GM21786 (cell line): ENCODE results near the gene TMEM132A.
"Not testable (repeated sequence)": the region's sequence is repeated elsewhere in the genome, so short reads cannot be mapped to it uniquely, and the experiment has no call there.

Experiments used
- ATAC-seq: cut with Tn5 transposase; IDR thresholded peaks from one replicate; pipeline ENCODE4 v1.9.1; 2021; ENCODE audit not compliant: unreplicated experiment

The TMEM132A gene

GRCh38 chr11:60952742-60953170 is 28.5 kb downstream of the TMEM132A start:
- ATAC-seq: no peak

GRCh38 chr11:60953781-60954180 is 29.5 kb downstream of the TMEM132A start:
- ATAC-seq: no peak

- no peak for ATAC-seq
Measured at GRCh38 chr11:60954421-60954820, 30.2 kb downstream of the TMEM132A start.

- no peak for ATAC-seq
Measured at GRCh38 chr11:60955571-60955970, 31.3 kb downstream of the TMEM132A start.

- ATAC-seq: no peak
Measured at GRCh38 chr11:60957188-60957587, 32.9 kb downstream of the TMEM132A start.

GRCh38 chr11:60959431-60959830 is 35.2 kb downstream of the TMEM132A start:
- no peak for ATAC-seq

GRCh38 chr11:60960405-60960804 is 36.1 kb downstream of the TMEM132A start:
- no peak for ATAC-seq

GRCh38 chr11:60964801-60965200 is 40.5 kb downstream of the TMEM132A start:
- no peak for ATAC-seq

- no peak for ATAC-seq
Measured at GRCh38 chr11:60966890-60967289, 42.6 kb downstream of the TMEM132A start.

GRCh38 chr11:60968223-60968622 is 44.0 kb downstream of the TMEM132A start:
- ATAC-seq: no peak

- ATAC-seq: no peak
Measured at GRCh38 chr11:60970369-60970774, 46.1 kb downstream of the TMEM132A start.

- no peak for ATAC-seq
Measured at GRCh38 chr11:60970890-60971289, 46.6 kb downstream of the TMEM132A start.

- ATAC-seq: no peak
Measured at GRCh38 chr11:60971520-60971919, 47.3 kb downstream of the TMEM132A start, which contains the start of gene CD6. TSS of gene CD6 (plus strand) at chr11:60971680. CDS start at chr11:60971866, 186 bp downstream.

- no peak for ATAC-seq
Measured at GRCh38 chr11:60972182-60973030, 48.1 kb downstream of the TMEM132A start.

GRCh38 chr11:60973699-60974098 is 49.4 kb downstream of the TMEM132A start:
- no peak for ATAC-seq

GRCh38 chr11:60974316-60974715 is 50.1 kb downstream of the TMEM132A start:
- ATAC-seq: not testable (repeated sequence)

GRCh38 chr11:60974726-60975125 is 50.5 kb downstream of the TMEM132A start:
- ATAC-seq: no peak

GRCh38 chr11:60977224-60977623 is 53.0 kb downstream of the TMEM132A start:
- no peak for ATAC-seq

- no peak for ATAC-seq
Measured at GRCh38 chr11:60977836-60978235, 53.6 kb downstream of the TMEM132A start.

- no peak for ATAC-seq
Measured at GRCh38 chr11:60978546-60979380, 54.5 kb downstream of the TMEM132A start.

- no peak for ATAC-seq
Measured at GRCh38 chr11:60981515-60981914, 57.3 kb downstream of the TMEM132A start.

GRCh38 chr11:60982184-60982583 is 57.9 kb downstream of the TMEM132A start:
- no peak for ATAC-seq
